Dedifferentiated amniotic fluid mesenchymal stem cell (primary cell): ENCODE data around the gene TSC22D4.
A peak's percentile ranks its signal among the peaks of the same experiment; 100 is the strongest.

Source experiments
- DNase-seq: peaks from one replicate; pipeline ENCODE4 v3.0.0-alpha.2; 2016; ENCODE audit errors: extremely low spot score

Gene TSC22D4

DNA sequence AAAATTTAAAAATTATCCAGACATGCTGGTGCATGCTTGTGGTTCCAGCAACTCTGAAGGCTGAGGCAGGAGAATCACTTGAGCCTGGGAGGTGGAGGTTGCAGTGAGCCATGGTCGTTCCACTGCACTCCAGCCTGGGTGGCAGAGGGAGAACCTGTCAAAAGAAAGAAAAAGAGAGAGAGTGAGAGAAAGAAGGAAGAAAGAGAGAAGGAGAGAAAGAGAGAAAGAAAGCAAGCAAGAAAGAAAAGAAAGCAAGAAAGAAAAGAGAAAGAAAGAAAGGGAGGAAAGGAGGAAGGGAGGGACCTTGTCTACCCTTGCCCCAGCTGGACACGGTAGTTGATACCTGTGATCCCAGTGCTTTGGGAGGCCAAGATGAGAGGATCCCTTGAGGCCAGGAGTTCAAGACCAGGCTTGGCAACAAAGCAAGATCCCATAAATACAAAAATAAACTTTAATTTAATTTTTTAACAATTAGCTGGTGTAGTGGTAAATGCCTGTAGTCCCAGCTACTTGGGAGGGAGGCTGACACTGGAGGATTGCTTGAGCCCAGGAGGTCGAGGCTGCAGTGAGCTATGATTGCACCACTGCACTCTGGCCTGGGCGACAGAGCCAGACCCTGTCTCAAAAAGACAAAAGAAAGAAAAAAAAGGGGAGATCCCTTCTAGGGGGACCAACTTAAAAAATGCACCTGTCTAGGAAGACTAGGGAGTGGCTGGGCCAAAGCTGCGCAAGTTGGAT, 13.9 kb upstream of the TSC22D4 start:
- no peak for DNase-seq

DNA sequence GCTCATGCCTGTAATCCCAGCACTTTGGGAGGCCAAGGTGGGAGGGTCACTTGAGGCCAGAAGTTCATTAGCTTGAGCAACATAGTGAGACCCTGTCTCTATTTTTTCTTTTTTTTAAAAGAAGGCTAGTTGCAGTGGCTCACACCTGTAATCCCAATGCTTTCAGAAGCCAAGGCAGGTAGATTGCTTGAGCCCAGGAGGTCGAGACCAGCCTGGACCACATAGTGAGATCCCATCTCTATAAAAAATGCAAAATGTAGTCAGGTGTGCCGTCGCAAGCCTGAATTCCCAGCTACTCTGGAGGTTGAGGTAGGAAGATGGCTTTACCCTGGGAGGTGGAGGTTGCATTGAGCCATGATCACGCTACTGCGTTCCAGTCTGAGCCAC, 12.2 kb upstream of the TSC22D4 start:
- DNase-seq, result no peak

DNA sequence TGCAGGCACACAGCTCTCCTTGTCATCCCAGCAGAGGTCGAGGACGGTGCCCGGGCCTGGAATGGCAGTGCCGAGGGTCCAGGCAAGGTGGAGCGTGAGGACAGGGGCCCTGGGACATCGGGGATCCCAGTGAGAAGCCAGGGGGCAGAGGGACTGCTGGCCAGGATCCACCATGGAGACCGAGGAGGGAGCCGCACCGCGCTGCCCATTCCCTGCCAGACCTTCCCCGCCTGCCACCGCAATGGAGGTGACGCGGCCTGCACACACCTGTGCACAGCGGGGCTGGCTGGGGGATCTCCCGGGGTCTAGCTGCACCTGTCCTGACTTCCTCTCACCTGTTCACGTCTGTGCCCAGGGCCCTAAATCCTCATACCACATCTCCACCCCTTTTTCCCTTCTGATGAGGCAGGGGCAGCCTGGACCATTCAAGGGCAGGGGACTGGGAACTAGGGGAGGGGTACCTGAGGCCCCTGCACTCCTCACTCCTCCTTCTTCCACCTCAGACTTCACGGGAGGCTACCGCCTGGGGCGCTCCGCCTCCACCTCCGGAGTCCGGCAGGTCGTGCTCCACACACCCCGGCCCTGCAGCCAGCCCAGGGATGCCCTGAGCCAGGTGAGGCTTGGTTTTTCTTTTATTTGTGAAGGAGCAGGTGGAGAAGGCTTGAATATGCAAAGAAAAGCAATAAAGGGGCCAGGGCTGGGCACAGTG, 11.6 kb upstream of the TSC22D4 start:
- DNase-seq, result no peak

DNA sequence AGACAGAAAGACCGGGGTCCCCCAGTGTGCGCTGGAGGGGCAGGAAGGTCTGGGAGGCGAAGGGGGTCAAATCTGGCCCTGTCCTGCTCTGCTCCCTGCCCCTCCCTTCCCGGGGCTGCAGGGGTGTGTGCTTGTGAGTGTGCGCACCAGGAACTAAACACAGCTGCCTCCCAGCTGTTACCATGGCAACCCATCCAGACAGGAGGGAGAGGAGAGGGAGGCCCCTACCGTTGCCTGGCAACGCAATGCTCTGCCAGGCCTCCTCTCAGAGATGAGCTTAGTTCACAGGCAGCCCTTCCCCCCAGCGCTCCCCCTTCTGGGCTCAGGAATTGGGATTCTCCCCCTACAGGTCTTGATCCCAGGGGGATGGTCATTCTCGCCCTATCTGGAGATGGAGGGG, 10.8 kb upstream of the TSC22D4 start:
- peak; percentile 51 for DNase-seq

DNA sequence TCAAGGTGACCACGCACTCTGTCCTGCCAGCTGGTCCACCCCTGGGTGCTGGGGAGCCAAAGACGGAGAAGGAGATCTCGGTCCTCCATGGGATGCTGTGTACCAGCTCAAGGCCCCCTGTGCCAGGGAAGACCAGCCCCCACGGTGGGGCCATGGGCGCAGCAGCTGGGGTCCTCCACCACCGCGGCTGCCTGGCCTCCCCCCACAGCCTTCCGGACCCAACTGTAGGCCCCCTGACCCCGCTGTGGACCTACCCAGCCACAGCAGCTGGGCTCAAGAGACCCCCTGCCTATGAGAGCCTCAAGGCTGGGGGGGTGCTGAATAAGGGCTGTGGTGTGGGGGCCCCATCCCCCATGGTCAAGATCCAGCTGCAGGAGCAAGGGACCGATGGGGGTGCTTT, 10.1 kb upstream of the TSC22D4 start:
- DNase-seq, result no peak

DNA sequence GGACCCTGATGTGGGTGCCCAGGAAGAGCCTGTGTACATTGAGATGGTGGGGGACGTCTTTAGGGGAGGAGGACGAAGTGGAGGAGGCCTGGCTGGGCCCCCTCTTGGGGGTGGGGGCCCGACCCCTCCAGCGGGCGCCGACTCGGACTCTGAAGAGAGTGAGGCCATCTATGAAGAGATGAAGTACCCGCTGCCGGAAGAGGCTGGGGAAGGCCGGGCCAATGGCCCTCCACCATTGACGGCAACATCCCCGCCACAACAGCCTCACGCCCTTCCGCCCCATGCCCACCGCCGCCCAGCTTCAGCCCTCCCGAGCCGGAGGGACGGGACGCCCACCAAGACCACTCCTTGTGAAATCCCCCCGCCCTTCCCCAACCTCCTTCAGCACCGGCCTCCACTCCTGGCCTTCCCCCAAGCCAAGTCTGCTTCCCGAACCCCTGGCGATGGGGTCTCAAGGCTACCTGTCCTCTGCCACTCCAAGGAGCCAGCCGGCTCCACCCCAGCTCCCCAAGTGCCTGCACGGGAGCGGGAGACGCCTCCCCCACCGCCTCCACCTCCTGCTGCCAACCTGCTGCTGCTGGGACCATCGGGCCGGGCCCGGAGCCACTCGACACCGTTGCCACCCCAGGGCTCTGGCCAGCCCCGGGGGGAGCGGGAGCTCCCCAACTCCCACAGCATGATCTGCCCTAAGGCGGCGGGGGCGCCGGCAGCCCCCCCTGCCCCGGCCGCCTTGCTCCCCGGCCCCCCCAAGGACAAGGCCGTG, 9.5 kb upstream of the TSC22D4 start:
- DNase-seq, result no peak

DNA sequence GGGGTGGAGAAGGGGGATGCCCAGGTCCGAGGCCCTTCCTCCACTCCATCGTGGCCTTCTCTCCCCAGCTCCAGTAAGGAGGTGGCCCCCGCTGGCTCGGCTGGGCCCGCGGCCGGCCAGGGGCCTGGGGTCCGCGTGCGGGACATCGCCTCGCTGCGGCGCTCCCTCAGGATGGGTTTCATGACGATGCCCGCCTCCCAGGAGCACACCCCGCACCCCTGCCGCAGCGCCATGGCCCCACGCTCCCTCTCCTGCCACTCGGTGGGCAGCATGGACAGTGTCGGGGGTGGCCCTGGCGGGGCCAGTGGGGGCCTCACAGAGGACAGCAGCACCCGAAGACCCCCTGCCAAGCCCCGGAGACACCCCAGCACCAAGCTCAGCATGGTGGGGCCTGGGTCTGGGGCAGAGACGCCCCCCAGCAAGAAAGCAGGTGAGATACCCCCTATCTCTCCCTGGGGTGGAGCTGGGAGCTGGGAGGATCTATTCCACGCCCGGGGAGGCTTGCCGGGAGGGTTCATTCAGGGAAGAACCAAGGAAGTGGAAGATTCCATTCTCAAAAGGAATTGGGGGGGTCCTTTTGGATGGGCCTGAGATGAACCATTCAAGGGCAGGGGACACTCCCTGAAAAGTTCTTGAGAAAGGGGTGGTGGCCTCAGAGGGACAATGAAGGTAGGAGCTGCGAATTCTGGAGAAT, 7.9 kb upstream of the TSC22D4 start:
- no peak for DNase-seq

DNA sequence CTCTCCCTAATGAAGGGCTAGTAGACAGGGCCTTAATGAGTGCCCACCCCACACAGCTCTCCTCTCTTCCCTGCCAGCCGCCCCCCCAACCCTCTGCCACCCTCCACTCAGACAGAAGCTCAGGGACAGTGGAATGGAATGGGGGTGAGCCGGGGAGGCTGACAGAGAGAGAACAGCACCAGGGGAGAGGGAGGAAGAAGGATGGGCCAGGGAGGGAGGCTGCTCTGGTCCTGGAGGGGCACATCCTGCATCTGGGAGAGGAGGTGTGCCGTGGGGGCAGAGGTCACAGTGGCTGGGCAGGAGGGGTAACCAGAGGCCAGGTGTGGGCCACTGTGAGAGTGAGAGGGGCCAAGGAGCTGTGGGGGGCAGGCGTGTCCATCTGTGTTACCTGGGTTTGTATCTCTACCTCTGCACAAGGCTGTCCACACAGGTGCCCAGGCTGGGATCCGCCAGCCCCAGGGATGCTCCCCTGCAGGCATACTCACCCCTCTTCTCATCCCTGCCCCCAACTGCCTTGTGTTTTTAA, 7.2 kb upstream of the TSC22D4 start:
- no peak for DNase-seq

DNA sequence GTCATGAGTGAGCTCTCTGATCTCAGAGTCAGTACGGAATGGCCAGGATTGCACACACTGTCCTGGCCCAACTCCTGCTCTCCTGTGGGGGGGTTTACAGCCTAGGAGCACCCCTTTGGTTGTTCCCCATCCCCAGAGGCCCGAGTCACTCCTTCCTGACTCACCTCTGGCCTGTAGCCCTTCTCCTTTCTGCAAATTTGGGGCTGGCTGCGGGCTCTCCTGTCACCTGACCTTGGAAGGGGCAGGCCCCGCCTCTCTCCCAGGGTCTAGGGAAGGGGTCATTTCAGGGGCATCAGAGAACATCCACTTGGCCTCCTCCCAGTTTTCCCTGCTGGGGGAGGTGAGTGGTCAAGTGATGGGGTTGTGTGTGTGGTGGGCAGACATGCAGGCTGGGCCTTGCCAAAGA, 6.5 kb upstream of the TSC22D4 start:
- DNase-seq, result no peak

DNA sequence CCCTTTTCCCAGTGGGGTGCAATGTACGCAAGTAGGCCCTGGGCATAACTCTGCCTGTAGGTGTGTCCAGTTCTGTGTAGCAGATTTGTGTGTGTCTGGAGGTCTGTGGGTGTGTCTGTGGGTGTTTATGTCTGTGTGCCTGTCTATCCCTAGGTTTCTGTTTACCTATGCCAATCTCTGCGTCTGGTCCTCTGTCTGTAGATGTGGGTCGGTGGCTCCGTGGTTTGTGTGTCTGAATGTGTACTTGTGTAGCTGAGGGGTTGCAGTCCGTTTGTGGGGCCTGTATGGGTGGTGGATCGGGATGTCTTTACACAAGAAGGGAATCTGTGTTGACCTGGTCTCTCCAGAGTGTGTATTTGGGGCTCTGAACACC, 5.6 kb upstream of the TSC22D4 start:
- no peak for DNase-seq

DNA sequence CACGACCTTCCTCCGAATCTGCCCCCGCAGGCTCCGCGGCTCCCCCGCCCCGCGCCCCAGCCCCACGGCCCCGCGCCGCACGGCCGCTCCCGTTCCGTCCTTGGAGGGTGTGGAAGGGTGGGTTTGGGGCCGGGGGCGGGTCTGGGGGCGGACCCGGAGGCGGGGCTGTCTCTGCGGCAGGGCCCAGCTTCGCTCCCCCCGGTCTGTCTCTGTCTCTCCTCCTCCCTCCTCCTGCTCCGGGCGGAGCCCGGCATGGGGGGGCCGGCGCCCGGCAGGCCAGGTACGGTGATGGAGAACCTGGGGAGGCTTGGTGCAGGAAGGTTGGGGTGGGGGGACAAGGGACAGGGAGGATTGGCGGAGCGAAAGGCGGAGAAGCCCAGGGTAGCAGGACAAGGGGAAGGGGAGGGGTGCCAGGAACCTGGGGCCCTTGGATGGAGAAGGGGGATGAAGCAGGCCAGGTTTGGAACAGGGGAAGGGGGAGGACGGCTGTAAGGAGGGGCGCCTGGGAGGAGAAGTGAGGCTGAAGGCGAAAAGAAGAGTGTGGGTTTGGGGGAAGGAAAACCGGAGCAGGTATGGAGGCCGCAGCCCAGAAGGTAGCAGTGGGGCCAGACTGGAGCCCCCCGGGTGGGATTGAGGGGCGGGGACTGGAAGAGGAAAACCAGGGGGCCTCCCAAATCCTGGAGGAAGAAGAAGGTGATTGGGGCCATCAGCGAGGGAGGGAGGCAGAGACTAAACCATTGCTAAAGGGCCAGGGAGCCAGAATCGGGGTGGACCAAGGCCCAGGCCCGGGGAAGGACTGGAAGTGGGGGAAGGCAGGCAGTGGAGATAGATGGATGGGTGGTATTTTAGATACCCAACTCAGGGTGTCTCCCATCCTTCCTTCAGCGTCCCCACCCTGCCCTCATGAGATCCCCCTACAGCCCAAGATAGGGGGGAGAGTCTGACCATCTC, 5.0 kb upstream of the TSC22D4 start, which contains the start of gene NYAP1:
TSS of gene NYAP1 (plus strand) at position 206 of the 951 bp plus-strand sequence. CDS start 1,385 bp downstream, outside the sequence.
- no peak for DNase-seq

DNA sequence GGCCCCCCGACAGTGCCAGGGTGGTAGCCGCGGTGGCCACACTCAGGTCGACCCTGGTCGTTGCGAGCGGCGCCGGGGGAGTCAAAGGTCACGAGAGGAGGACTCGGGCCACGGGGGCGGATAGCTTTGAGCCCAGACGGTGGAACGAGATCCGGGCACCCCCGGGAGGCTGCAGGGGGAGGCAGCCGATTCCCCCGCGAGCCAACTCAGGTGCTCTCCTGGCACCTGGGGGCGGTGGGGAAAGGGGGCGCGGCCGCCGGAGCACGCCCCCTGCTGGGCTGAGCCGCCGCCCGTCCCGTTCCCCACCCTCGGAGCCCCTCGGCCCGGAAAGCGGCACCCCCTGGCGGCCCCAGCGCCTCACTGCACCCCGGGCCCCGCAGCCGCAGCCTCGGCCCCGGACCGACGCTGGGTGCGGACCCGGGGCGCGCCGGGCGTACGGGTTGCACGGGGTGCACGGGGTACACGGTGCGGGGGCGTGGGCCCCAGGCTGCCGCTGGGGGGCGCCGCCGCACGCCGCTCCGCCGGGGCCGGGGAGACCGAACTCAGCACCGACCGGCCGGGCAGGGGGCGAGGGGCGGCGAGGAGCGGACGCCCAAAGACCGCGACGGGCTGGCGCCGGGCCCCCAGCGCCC, 4.2 kb upstream of the TSC22D4 start:
- peak; percentile 16 for DNase-seq

DNA sequence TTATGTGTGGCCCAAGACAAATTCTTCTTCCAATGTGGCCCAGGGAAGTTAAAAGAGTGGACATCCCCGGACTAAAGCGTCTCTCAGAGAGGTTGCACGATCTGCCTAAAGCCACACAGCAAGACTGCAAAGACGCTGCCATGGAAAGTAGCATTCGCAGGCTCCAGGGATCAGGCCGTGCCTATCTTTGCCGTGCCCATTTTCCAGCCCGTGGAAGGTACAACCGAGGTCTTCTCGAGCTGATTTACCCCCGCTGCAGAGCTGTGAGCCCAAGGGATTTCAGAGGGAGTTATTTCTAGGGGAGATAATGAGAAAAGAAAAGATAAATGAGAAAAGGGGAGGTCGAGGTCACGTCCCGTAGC, 3.7 kb upstream of the TSC22D4 start:
- no peak for DNase-seq

DNA sequence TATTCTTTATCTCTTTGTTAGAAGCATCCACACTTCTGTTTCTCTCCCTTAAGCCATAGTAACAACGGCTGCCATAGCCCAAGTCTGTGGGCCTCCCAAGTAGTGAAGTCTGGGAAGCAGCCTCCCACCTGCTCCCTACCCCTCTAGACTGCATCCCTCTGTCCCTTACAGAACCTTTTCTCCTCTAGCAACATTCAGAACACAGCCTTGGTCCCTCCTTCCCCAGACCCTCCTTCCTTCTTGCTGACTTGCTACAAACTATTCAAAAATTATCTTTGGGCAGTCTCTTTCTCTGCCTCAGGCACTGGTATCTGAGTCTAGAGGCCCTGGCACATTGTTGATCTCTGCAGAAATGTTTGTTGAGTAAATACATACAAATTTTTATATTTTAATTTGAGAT, 2.5 kb upstream of the TSC22D4 start:
- DNase-seq, result no peak

DNA sequence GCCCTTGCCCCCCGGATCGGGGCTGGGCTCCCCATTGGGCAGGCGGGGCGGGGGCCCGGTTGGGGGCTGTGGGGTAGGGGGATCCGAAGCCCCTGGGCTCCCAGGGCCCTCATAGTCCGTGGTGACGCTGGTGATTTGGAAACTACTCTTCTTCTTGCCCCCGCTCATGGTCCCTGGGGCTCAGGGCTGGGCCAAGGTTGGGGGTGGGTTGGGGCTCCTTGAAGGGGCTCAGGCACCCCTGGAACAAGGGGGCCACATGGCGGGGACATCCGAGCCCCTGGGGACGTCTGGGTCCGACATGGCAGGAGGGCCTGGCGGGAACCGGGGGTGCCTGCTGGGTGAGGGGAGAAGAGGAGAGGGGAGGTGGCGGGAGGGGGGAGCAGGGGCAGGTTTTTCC, 1.1 kb downstream of the TSC22D4 start:
- DNase-seq, result no peak

DNA sequence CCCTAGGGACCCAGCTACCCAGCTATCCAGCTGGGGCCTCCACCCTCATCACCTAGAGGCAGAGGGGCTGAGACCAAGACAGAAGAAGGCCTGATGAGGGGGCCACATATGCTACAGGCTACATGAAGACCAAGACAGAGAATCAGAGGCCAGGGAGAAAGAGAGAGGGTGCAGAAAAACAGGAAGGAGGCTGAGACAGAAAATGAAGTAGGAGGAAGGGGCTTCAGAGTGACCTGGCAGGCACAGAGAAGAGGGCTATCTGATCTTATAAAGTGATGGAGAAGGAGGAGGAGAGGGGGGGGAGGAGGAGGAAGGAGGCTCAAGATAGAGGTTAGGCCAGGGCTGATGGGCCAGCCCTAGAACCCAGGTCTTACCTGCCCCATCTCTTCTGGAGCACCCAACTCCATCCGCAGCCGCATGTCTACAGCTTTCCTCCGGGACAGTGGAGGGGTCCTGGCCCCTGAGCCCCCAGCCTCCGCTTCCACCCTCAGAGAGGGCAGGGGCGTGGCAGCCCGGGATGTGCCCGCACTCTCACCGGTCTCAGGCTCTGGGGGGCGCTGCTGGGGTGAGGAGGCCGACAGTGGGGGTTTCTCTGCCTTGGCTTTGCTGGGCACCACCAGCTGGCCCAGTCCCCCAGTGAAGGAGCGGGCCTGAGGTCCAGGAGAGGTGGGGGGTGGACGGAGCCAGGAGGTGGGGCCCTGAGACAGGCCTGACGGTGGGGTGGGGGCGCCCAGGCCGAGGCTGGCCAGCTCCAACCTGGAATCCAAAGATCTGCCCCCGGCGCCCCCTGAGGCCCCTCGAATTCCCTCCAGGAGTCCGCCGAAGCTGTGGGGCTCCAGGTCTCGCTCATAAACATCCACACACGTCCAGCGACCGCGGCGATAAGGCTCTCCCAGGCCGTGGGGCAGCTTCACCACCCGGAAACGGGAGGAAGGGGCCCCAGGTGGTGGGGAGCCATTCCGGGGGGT, 1.8 kb downstream of the TSC22D4 start:
- no peak for DNase-seq

DNA sequence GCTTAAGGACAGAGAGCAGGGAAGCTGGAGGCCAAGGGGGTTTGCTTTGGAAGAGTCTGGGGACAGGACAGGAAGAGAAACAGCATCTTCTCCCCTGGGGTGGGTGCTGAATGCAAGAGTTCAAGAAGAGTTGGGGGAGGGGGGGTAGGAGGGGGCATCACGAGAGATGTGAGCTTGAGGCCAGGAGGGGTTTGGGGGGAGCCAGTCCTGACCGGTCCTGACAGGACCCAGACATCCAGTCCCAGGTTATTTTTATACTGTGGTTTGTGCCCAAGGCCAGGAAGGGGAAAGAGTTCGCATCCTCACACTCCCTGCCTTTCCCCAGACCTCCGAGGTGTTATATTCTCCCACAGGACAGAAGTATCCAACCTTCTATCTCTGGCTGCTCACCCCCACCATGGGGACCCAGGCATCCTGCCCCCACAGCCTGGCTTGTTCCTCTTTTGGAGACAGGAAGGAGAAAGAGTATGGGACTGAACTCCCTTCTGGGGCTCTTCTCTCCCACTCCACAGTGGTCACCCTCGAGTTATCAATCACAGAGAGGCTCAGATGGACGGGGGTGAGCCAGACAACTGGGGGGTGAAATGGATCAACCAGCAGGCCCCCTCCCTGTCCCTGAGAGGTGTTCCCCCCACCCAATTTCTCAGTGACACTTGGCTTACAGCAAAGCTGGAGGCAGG, 2.8 kb downstream of the TSC22D4 start:
- no peak for DNase-seq

DNA sequence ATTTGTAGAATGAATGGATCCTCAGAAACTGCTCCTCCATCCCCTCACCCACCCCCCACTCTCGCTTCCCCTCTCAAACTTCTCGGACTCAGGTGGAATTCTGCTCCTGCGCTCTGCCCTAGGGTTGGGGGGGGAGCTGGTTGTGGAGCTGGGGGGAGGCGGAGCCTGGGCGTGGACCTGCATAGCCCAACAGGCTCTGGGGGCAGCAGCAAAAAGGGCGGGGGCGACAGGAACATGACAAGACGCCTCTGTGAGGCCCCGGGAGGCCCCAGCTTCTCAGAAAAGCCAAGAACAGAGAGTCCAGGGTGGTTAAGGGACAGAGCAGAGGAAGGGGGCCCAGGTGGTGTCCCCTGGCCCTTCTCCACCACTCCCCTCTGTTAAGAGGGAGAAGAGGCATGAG, 3.5 kb downstream of the TSC22D4 start:
- no peak for DNase-seq
